GM21447 (cell line): ENCODE measurements around the gene ACOT11.

Source experiments
- ATAC-seq: cut with Tn5 transposase; IDR thresholded peaks from one replicate; pipeline ENCODE4 v1.9.1; 2021; ENCODE audit not compliant: unreplicated experiment

ACOT11 gene

DNA sequence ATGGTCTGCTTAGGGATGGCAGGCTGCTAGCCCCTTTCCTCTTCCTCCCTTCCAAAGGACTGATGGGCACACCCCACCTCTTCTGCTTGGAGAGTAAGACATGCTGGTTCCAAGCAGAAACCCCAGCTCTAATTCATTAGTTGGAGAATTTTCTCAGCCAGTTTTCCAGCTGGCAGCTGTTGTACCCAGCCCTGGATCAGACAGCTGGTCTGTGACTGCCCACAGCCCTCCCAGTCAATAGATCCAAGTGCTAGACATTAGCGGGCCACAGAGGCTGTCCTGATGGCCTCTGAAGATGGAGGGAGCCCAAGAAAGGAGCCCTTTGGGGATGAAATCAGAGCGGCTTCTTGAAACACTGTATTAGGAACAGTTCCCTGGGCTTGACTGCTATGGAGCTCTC, 35.8 kb downstream of the ACOT11 start:
- ATAC-seq = no peak

DNA sequence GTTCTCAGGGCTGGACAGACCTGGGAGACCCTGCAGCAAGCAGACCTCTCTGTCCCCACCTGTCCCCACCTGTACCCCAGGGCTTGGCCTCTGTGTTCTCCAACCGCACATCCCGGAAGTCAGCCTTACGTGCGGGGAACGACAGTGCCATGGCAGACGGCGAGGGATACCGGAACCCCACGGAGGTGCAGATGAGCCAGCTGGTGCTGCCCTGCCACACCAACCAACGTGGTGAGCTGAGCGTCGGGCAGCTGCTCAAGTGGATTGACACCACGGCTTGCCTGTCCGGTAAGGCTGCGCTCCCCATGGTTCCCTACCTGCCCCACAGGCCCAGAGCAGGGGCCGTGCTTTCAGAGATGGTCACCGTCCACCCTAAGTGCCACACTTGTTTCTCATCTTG, 36.5 kb downstream of the ACOT11 start:
- no peak for ATAC-seq

DNA sequence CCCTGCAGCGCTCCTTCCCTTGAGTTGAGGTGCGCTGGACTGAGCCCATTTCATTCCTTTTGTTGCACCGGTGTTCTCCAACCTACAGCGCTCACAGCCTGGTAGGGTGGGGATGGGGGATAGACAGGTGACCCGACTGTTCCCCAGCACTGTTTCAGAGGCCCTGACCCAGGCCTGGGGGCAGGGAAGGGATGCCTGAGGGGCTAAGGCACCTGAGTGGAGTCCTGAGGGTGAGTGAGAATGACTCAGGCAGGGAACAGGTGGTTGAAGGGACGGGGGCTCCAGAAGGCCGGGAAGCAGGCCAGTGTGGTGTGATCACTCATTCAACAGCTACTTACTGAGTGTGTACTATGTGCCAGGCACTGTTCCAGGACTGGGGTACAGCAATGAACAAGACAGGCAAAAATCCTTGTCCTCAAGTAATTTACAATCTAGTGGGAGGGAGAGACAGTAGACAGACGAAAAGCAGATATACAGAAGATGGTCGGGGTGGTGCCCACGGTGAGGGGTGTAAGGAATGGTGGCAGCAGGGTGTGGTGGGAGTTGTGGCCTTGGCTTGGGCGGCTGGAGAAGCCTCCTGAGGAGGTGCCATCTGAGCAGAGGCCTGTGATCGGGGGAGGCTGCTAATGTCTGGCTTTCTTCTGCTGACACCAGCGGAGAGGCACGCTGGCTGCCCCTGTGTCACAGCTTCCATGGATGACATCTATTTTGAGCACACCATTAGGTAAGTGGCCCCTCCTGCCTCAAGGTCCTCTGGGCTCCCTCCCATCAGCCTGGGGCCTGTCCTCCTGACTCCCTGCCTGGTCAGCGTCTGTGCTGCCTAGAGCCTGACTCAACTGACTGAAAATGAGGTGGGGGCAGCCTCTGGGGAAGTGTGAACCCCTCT, 37.4 kb downstream of the ACOT11 start:
- no peak for ATAC-seq

DNA sequence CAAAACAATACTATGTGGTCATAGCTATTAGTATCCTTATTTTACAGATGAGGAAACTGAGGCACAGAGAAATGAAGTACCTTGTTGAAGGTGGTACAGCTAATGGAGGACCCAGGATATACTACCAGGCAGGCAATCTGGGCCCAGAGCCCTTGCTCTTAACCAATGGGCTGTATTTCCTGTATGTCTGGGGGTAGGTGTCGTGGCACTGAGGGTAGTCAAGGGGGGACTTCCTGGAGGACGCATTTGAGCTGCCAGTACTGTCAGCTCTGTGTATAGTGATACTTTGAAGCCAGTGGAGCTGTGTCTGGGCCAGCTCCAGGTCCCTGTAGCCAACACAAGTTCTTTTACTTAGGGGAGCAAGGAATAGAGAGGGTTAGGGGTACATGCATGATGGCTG, 40.3 kb downstream of the ACOT11 start:
- ATAC-seq = no peak

DNA sequence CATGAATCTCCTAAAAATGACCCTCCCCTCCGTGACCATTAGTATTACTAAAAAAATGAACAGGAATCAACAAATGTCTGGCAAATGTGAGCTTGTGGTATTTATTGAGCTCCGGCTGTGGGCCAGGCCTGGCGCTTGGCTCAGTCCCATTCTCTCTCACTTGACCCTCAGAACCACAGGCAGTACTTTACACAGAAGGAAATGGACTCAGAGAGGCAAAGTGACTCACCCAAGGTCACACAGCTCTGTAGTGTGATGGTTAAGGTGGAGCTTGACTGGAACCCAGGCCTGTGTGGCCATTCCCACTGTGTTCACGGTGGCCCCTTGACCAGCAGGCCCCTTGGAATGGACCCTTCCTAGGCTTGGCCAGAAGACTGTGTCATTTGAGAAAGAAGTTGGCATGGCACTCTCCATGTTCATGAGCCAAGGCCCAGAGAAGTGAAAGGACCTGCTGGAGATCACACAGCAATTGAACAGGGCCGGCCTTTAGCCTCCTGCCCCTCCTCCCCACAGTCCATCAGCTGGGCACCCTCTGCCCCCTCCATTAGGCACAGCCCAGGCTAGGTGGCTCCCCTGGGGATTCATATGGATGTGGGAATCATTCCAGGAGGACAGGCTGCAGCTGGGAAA, 43.2 kb downstream of the ACOT11 start:
- ATAC-seq = no peak

DNA sequence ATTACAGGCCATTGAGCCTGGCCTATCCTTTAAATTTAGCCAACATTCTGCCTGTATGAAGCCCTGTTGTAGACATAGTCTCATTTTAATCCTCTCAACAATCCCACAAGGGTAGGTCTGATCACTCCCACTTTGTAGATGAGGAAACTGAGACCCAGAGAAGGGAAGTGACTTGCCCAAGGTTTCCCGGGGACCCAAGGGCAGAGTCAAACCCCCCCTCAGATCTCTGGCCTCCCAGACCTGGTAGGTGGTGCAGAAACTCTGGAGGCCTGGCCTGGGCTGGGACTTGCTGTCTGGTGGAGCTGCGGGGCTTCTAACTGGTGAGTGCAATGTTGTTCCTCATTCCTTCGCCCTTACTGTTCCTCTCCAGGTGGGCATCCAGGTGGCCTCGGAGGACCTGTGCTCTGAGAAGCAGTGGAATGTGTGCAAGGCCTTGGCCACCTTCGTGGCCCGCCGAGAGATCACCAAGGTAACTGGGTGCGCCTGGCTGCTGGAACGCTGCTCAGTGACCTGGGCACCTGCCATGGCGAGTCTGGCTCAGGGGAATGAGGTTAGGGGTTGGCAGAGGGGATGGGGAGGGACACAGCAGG, 45.6 kb downstream of the ACOT11 start:
- no peak for ATAC-seq

DNA sequence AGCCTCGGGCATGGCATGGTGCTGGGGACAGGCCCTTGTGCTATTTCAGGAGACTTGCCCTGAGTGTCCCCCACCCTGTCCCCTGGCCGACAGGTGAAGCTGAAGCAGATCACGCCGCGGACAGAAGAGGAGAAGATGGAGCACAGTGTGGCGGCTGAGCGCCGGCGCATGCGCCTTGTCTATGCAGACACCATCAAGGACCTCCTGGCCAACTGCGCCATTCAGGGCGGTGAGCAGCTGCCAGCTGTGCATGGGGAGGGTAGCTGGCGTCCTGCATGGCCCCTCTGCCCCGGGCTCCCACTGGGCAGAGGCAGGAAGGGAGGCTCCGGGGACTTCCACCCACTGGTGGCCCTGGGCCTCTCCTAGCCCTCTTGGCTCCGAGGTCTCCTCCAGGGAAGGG, 46.4 kb downstream of the ACOT11 start:
- ATAC-seq = no peak

DNA sequence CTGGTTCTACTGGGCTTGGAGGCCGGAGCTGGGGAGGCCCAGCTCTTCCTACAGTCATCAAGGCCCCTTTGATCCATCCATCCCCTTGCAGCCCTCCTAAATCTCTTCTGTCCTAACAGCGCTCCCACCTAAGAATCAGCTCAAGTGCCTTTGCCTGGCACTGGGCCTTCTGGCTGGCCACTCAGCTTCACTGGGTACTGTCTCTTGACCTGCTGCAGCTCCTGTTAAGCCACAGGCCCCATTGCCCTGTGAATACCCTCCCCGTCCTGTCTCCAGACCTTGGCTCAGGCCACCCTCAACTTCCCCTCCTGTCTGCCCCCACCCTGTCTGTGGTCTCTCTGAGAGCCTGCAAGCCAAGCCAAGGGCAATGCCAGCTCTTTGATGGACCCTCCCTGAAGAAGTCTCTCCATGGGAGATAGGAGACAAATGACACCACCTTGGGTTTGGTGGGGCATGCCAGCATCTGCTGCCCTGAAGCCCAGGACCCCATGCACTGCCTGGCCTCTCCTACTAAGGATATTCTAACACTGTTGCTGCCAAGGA, 48.0 kb downstream of the ACOT11 start:
- no peak for ATAC-seq

DNA sequence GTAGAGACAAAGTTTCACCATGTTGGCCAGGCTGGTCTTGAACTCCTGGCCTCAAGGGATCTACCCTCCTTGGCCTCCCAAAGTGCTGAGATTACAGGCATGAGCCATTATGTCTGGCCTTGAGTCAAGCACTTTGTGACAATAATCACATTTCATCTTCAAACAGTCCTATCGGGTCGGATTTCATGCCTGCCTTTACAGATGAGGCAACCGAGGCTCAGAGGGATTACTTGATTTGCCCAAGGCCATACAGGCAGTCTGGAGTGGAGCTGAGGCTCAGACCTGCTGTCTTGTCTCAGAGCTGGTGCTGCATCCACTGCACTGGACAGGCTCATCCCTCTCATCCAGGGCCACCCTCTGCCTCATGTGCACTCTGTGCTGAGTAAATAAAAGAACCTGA, 48.7 kb downstream of the ACOT11 start:
- no peak for ATAC-seq

DNA sequence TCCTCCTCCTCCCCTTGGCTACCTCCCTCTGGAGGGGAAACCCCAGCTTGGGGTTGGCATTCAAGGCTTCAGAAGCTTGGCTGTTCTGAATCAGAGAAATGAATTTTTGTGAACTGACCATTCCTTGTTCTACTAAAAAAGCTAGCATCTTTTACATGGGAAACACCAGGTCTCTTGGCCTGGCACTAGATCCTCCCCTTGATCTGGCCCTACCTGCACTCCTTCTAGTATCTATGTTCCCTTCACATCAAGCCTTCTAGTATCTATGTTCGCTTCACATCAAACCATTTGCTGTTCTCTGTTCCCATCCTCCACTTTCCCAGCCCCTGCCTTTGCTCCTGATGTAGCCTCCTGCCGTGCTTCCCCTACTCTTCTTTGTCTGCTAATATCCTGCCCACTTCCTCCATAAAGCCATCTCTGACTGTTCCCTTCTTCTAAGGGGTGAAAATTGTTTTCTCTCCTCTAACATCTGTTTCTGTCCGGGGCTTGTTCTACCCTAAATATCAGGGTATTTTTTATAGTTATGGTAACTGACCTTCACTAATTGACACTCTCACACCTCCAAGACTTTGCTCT, 49.5 kb downstream of the ACOT11 start:
- ATAC-seq = no peak

DNA sequence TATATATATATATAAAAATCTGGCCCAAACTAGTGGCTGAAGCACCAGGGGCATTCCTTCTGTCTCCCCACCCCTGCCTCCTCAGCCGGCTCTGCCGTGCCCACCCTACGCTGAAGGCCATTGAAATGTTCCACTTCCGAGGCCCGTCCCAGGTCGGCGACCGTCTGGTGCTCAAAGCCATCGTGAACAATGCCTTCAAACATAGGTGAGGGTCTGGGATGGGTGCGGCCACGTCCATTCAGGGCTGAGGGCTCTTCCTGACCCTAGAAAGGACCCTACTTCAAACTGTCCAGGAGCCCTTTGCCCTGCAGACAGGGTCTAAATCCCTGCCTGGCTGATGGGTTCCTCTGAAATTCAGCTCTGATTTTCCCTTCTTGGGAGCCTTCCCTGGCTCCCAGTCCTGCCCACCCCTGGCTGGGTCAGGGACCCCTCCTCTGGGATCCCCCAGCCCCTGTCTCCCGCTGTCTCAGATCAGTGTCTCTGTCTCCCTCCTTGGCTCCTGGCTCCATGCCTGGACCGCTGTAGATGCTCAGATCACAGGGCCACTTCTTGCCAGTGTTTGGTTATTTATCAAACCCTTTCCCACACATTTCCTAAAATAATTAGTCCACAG, 51.3 kb downstream of the ACOT11 start:
- ATAC-seq = no peak

DNA sequence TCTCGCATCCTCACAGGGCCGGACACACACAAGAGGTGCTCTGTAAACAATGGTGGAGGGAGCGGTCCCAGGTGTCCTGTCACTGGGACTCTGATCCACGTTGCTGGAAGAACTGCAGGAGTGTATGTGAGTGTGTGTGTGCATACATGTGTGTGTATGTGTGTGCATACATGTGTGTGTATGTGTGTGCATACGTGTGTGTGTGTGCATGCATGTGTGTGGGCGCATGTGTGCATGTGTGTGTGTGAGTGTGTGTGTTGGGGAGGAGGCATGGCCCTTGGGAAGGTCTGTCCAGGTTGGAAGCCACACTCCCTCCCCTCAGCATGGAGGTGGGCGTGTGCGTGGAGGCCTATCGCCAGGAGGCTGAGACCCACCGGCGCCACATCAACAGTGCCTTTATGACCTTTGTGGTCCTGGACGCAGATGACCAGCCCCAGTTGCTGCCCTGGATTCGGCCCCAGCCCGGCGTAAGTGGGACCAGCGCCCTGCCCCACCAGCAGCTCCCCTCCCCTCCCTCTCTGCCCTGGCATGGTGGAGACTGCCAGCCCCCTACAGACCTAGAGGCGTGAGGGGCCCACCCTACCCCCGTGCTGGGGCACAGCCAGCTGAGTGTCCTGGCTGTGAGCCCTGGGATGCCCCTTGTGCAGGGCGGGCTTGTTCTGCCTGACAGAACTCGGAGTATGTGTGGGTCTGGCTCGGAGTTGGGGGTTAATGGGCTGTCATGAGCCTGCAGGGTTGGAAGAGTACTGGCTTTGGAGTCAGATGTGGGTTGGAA, 53.1 kb downstream of the ACOT11 start:
- ATAC-seq = no peak

DNA sequence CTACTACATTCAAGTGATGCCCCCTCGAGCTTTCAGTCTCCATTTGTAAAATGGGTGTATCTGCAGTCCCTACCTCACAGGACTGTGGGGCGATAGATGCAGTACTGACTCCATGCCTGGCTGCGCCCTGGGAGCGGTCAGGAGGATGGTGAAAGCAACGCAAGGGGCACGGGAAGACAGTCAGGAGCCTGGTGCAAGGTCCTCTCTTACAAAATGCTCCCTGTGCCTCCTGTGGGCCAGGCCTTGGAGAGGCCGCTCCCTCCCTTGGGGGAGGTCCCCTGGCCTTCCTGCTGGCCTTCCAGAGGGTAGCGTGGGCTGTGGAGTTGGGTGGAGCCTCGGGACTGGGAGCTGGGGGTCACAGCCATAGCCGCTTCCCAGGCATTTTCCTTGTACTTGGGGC, 53.7 kb downstream of the ACOT11 start:
- ATAC-seq = no peak

- no peak for ATAC-seq
These were observed 54.5 kb downstream of the ACOT11 start for GRCh38 chr1:54602554-54602953.

- ATAC-seq = no peak
These were observed 55.2 kb downstream of the ACOT11 start for GRCh38 chr1:54603241-54603640.

- no peak for ATAC-seq
These were observed 56.0 kb downstream of the ACOT11 start for GRCh38 chr1:54604051-54604450.

DNA sequence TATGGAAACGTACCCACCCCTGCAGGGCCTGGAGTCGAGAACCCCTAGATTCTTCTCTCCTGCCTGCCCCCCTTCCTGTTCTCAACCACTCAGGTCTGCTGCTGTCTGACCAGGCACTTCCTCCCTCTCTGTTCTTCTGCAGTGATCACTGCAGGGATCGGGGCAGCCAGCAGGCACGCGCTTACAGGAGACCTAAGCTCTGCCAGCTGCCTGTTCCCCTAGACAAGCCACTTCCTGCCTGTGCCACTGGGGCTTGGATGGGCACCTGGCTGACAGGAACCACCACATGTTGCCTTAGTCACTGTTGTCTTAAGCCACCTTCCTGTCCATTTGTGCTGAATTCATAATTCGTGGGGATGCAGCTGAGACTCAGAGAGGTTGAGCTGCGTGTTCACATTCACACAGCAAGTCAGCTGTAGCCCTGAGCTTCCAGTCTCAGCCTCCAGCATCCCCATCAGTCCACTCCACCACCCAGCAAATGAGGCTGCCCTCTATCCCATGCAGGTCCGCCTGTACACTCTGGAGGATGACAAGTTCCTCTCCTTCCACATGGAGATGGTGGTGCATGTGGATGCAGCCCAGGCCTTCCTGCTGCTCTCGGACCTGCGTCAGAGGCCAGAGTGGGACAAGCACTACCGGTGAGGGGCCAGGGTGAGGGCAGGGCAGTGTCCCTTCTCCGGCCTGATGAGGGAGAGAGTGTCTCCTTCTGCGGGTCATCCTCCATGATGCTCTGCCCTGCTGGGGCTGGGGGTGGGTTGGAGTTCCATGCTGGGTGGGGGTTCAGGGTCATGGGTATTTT, 56.7 kb downstream of the ACOT11 start:
- no peak for ATAC-seq

DNA sequence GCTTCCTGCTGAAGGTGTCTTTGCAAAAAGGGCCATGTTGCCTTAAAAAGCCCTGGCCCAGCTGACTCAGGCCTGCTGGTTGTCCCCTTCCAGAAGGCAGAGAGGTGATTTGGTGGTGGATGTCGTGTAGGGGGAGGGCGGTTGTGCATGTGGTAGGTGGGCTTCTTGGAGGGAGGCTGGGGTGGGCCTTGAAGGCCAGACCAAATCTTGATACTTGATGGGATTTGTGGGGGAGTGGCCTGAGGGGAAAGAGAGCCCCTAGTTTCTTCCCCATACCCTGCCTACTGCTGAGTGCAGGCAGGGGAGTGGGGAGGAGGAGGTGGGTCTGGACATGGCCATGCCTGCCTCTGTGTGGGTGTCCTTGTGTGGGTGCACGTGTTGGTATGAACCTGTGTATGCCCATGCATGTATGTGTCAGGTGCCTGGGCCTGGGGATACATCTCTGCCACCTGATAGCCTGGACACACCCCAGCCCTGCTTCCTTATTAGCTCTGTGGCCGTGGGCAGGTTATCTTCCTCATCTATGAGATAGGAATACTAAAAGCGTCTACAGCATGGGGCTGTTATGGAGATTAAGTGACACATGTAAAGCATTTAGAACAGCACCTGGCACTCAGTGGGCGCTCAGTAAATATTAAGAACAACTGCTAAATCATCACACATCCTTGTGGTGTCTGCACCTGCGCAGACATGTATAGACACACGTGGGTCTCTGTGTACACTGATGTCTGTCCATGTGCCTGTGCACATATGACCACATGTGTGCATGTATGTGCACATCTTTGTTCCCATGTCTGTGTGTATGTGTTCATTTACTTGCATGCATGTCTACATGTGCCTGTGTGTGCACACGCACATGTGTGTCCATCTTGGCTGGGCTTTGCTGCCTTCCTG, 58.3 kb downstream of the ACOT11 start:
- no peak for ATAC-seq

GRCh38 chr1:54606990-54607325, 58.9 kb downstream of the ACOT11 start:
- ATAC-seq = no peak
